CD4-positive, alpha-beta T cell treated with Interferon gamma for 1 hour (primary cell): ENCODE results near the gene UHRF1.
"Not testable (repeated sequence)": the region's sequence is repeated elsewhere in the genome, so short reads cannot be mapped to it uniquely, and the experiment has no call there.

Source experiments
- DNase-seq: peaks from one replicate; pipeline ENCODE4 v3.0.0-alpha.2; 2020

UHRF1 gene

GRCh38 chr19:4909156-4909896, at the start of gene UHRF1:
Gene UHRF1 (plus strand): TSS chr19:4909501. CDS start chr19:4910886, 1,385 bp downstream.
- DNase-seq, result no peak

- no peak for DNase-seq
These were observed 49.6 kb upstream of the UHRF1 start for GRCh38 chr19:4859697-4860096.

- no peak for DNase-seq
These were observed 48.2 kb upstream of the UHRF1 start for GRCh38 chr19:4861147-4861546.

- peak; percentile 49 for DNase-seq
These were observed 42.5 kb upstream of the UHRF1 start for GRCh38 chr19:4866595-4867424.

GRCh38 chr19:4867534-4868285, 41.6 kb upstream of the UHRF1 start, which contains the start of gene PLIN3:
Gene PLIN3 (minus strand): TSS chr19:4867667. CDS start chr19:4861394, 6,273 bp downstream.
- peak; percentile 87 for DNase-seq

GRCh38 chr19:4868286-4868834, 40.9 kb upstream of the UHRF1 start:
- DNase-seq, result no peak

GRCh38 chr19:4870025-4870700, 39.1 kb upstream of the UHRF1 start:
- peak; percentile 64 for DNase-seq

- no peak for DNase-seq
These were observed 37.6 kb upstream of the UHRF1 start for GRCh38 chr19:4871711-4872110.

GRCh38 chr19:4873930-4874329, 35.4 kb upstream of the UHRF1 start:
- DNase-seq, result no peak

GRCh38 chr19:4877753-4878490, 31.4 kb upstream of the UHRF1 start:
- DNase-seq, result no peak

- DNase-seq, result no peak
These were observed 30.8 kb upstream of the UHRF1 start for GRCh38 chr19:4878491-4878968.

- DNase-seq, result no peak
These were observed 30.3 kb upstream of the UHRF1 start for GRCh38 chr19:4879041-4879440.

GRCh38 chr19:4882874-4883273, 26.4 kb upstream of the UHRF1 start:
- not testable (repeated sequence) for DNase-seq

GRCh38 chr19:4884993-4885392, 24.3 kb upstream of the UHRF1 start:
- not testable (repeated sequence) for DNase-seq

- DNase-seq, result not testable (repeated sequence)
These were observed 21.5 kb upstream of the UHRF1 start for GRCh38 chr19:4887803-4888202.

GRCh38 chr19:4889034-4889815, 20.1 kb upstream of the UHRF1 start:
- DNase-seq, result no peak

- no peak for DNase-seq
These were observed 18.2 kb upstream of the UHRF1 start for GRCh38 chr19:4891066-4891465.

GRCh38 chr19:4892962-4893361, 16.3 kb upstream of the UHRF1 start:
- DNase-seq, result not testable (repeated sequence)

GRCh38 chr19:4896372-4896771, 12.9 kb upstream of the UHRF1 start:
- DNase-seq, result no peak

- no peak for DNase-seq
These were observed 12.2 kb upstream of the UHRF1 start for GRCh38 chr19:4897146-4897545.

- DNase-seq, result not testable (repeated sequence)
These were observed 8.4 kb upstream of the UHRF1 start for GRCh38 chr19:4900879-4901278.
